ENCODE measurements around the gene SFMBT2.

DNA sequence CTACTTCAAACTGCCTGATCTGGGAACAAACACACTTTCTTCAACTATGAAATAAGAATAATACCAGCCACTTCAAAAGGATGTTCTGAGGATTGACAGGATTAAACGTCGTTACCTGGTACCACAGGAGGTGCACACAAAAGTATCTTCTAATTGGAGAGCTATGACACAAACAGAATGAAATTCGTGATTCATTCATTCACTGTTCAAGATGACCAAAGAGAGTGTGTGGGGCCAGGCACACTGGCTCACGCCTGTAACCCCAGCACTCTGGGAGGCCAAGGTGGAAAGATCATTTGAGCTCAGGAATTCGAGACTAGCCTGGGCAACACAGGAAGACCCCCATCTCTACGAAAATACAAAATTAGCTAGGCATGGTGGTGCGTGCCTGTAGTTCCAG, 50.9 kb downstream of the SFMBT2 start:
- TF ChIP-seq CTCF (IDR thresholded peaks at IDR 0.05) (no peak), POLR2A (IDR thresholded peaks at IDR 0.05) (no peak)
